ENCODE results near the gene RNF207. TPM values are rescaled to one million over a fixed set of nuclear protein-coding genes. Genes with fewer than 3 reads are reported as not detected.

Gene RNF207
- total RNA-seq, 1 experiment from 2014 or later = 9.2 TPM

DNA sequence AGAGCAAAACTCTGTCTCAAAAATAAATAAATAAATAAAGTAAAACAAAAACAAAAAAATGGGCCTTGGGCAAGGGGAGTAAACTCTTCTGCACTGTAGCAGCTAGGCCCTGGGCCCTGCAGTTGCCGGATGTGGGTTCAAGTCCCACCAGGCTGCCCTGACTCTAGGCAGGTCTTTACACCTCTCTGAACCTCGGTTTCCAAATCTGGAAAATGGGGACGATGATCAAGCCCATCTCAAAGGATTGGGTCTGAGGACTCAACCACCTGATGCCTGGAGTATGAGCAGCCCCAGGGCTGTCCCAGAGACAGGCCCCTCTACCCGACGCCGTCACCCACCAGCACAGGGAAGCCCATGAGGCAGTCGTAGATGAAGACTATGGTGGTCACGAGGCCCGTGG lies 47.5 kb downstream of the RNF207 start:
- H3K4me1 Mint-ChIP-seq = no peaks in the 10 kb centered on the region; the same call in 1 of the 2 replicates
- ATAC-seq = no peak
- POLR2A ChIA-PET = no interaction called here
- no peak overlapping the region for H3K4me3 Mint-ChIP-seq
- H3K9me3 Mint-ChIP-seq = no peaks in the 10 kb centered on the region
- DNase-seq (ENCODE audit: low spot score) = peak; percentile 6
- CTCF ChIA-PET = interaction anchor here (0.8 to 9.0 kb wide), 6 partner anchors 9 to 185 kb away, joined by 3 to 164 read pairs (median 6); partner anchors contain the start of gene GPR153
- peaks cover 37% of the 10 kb centered on the region for H3K27me3 Mint-ChIP-seq (ENCODE audit: low read depth)
- no peaks in the 10 kb centered on the region for H3K36me3 Mint-ChIP-seq
- H3K27ac Mint-ChIP-seq = no peak overlapping the region
- no peak for TF ChIP-seq FOXJ3 (CRISPR knock-in tag; IDR thresholded peaks at IDR 0.05; ENCODE audit: borderline replicate concordance)
- TF ChIP-seq, protein P1, sequence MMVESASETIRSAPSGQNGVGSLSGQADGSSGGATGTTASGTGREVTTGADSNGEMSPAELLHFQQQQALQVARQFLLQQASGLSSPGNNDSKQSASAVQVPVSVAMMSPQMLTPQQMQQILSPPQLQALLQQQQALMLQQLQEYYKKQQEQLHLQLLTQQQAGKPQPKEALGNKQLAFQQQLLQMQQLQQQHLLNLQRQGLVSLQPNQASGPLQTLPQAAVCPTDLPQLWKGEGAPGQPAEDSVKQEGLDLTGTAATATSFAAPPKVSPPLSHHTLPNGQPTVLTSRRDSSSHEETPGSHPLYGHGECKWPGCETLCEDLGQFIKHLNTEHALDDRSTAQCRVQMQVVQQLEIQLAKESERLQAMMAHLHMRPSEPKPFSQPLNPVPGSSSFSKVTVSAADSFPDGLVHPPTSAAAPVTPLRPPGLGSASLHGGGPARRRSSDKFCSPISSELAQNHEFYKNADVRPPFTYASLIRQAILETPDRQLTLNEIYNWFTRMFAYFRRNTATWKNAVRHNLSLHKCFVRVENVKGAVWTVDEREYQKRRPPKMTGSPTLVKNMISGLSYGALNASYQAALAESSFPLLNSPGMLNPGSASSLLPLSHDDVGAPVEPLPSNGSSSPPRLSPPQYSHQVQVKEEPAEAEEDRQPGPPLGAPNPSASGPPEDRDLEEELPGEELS (CRISPR knock-in tag; IDR thresholded peaks at IDR 0.05) = no peak
- no peak for TF ChIP-seq TEAD1 (CRISPR knock-in tag; IDR thresholded peaks at IDR 0.05)
- TF ChIP-seq, protein P2, sequence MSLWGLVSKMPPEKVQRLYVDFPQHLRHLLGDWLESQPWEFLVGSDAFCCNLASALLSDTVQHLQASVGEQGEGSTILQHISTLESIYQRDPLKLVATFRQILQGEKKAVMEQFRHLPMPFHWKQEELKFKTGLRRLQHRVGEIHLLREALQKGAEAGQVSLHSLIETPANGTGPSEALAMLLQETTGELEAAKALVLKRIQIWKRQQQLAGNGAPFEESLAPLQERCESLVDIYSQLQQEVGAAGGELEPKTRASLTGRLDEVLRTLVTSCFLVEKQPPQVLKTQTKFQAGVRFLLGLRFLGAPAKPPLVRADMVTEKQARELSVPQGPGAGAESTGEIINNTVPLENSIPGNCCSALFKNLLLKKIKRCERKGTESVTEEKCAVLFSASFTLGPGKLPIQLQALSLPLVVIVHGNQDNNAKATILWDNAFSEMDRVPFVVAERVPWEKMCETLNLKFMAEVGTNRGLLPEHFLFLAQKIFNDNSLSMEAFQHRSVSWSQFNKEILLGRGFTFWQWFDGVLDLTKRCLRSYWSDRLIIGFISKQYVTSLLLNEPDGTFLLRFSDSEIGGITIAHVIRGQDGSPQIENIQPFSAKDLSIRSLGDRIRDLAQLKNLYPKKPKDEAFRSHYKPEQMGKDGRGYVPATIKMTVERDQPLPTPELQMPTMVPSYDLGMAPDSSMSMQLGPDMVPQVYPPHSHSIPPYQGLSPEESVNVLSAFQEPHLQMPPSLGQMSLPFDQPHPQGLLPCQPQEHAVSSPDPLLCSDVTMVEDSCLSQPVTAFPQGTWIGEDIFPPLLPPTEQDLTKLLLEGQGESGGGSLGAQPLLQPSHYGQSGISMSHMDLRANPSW (CRISPR knock-in tag; conservative IDR thresholded peaks at IDR 0.05; ENCODE audit: low read depth) = no peak
- TF ChIP-seq, protein P3, sequence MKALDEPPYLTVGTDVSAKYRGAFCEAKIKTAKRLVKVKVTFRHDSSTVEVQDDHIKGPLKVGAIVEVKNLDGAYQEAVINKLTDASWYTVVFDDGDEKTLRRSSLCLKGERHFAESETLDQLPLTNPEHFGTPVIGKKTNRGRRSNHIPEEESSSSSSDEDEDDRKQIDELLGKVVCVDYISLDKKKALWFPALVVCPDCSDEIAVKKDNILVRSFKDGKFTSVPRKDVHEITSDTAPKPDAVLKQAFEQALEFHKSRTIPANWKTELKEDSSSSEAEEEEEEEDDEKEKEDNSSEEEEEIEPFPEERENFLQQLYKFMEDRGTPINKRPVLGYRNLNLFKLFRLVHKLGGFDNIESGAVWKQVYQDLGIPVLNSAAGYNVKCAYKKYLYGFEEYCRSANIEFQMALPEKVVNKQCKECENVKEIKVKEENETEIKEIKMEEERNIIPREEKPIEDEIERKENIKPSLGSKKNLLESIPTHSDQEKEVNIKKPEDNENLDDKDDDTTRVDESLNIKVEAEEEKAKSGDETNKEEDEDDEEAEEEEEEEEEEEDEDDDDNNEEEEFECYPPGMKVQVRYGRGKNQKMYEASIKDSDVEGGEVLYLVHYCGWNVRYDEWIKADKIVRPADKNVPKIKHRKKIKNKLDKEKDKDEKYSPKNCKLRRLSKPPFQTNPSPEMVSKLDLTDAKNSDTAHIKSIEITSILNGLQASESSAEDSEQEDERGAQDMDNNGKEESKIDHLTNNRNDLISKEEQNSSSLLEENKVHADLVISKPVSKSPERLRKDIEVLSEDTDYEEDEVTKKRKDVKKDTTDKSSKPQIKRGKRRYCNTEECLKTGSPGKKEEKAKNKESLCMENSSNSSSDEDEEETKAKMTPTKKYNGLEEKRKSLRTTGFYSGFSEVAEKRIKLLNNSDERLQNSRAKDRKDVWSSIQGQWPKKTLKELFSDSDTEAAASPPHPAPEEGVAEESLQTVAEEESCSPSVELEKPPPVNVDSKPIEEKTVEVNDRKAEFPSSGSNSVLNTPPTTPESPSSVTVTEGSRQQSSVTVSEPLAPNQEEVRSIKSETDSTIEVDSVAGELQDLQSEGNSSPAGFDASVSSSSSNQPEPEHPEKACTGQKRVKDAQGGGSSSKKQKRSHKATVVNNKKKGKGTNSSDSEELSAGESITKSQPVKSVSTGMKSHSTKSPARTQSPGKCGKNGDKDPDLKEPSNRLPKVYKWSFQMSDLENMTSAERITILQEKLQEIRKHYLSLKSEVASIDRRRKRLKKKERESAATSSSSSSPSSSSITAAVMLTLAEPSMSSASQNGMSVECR (CRISPR knock-in tag; IDR thresholded peaks at IDR 0.05; ENCODE audit: borderline replicate concordance) = no peak
- TF ChIP-seq, protein P4, sequence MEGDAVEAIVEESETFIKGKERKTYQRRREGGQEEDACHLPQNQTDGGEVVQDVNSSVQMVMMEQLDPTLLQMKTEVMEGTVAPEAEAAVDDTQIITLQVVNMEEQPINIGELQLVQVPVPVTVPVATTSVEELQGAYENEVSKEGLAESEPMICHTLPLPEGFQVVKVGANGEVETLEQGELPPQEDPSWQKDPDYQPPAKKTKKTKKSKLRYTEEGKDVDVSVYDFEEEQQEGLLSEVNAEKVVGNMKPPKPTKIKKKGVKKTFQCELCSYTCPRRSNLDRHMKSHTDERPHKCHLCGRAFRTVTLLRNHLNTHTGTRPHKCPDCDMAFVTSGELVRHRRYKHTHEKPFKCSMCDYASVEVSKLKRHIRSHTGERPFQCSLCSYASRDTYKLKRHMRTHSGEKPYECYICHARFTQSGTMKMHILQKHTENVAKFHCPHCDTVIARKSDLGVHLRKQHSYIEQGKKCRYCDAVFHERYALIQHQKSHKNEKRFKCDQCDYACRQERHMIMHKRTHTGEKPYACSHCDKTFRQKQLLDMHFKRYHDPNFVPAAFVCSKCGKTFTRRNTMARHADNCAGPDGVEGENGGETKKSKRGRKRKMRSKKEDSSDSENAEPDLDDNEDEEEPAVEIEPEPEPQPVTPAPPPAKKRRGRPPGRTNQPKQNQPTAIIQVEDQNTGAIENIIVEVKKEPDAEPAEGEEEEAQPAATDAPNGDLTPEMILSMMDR (IDR thresholded peaks at IDR 0.05) = no peak
- no peak for TF ChIP-seq MYBL2 (CRISPR knock-in tag; IDR thresholded peaks at IDR 0.05)
- TF ChIP-seq, protein P5, sequence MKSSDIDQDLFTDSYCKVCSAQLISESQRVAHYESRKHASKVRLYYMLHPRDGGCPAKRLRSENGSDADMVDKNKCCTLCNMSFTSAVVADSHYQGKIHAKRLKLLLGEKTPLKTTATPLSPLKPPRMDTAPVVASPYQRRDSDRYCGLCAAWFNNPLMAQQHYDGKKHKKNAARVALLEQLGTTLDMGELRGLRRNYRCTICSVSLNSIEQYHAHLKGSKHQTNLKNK (CRISPR knock-in tag; IDR thresholded peaks at IDR 0.05) = no peak
- TF ChIP-seq CREM (CRISPR knock-in tag; IDR thresholded peaks at IDR 0.05) = no peak
- no peak for TF ChIP-seq ZNF416 (CRISPR knock-in tag; IDR thresholded peaks at IDR 0.05)
- TF ChIP-seq, protein P6, sequence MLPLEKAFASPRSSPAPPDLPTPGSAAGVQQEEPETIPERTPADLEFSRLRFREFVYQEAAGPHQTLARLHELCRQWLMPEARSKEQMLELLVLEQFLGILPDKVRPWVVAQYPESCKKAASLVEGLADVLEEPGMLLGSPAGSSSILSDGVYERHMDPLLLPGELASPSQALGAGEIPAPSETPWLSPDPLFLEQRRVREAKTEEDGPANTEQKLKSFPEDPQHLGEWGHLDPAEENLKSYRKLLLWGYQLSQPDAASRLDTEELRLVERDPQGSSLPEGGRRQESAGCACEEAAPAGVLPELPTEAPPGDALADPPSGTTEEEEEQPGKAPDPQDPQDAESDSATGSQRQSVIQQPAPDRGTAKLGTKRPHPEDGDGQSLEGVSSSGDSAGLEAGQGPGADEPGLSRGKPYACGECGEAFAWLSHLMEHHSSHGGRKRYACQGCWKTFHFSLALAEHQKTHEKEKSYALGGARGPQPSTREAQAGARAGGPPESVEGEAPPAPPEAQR (CRISPR knock-in tag; IDR thresholded peaks at IDR 0.05) = no peak
- TF ChIP-seq, protein P7, sequence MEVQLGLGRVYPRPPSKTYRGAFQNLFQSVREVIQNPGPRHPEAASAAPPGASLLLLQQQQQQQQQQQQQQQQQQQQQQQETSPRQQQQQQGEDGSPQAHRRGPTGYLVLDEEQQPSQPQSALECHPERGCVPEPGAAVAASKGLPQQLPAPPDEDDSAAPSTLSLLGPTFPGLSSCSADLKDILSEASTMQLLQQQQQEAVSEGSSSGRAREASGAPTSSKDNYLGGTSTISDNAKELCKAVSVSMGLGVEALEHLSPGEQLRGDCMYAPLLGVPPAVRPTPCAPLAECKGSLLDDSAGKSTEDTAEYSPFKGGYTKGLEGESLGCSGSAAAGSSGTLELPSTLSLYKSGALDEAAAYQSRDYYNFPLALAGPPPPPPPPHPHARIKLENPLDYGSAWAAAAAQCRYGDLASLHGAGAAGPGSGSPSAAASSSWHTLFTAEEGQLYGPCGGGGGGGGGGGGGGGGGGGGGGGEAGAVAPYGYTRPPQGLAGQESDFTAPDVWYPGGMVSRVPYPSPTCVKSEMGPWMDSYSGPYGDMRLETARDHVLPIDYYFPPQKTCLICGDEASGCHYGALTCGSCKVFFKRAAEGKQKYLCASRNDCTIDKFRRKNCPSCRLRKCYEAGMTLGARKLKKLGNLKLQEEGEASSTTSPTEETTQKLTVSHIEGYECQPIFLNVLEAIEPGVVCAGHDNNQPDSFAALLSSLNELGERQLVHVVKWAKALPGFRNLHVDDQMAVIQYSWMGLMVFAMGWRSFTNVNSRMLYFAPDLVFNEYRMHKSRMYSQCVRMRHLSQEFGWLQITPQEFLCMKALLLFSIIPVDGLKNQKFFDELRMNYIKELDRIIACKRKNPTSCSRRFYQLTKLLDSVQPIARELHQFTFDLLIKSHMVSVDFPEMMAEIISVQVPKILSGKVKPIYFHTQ (CRISPR knock-in tag; IDR thresholded peaks at IDR 0.05) = no peak
- TF ChIP-seq, protein P8, sequence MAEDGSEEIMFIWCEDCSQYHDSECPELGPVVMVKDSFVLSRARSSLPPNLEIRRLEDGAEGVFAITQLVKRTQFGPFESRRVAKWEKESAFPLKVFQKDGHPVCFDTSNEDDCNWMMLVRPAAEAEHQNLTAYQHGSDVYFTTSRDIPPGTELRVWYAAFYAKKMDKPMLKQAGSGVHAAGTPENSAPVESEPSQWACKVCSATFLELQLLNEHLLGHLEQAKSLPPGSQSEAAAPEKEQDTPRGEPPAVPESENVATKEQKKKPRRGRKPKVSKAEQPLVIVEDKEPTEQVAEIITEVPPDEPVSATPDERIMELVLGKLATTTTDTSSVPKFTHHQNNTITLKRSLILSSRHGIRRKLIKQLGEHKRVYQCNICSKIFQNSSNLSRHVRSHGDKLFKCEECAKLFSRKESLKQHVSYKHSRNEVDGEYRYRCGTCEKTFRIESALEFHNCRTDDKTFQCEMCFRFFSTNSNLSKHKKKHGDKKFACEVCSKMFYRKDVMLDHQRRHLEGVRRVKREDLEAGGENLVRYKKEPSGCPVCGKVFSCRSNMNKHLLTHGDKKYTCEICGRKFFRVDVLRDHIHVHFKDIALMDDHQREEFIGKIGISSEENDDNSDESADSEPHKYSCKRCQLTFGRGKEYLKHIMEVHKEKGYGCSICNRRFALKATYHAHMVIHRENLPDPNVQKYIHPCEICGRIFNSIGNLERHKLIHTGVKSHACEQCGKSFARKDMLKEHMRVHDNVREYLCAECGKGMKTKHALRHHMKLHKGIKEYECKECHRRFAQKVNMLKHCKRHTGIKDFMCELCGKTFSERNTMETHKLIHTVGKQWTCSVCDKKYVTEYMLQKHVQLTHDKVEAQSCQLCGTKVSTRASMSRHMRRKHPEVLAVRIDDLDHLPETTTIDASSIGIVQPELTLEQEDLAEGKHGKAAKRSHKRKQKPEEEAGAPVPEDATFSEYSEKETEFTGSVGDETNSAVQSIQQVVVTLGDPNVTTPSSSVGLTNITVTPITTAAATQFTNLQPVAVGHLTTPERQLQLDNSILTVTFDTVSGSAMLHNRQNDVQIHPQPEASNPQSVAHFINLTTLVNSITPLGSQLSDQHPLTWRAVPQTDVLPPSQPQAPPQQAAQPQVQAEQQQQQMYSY (CRISPR knock-in tag; IDR thresholded peaks at IDR 0.05) = no peak
- TF ChIP-seq RELA (CRISPR knock-in tag; IDR thresholded peaks at IDR 0.05; ENCODE audit: borderline replicate concordance) = no peak
- no peak for TF ChIP-seq TEAD4 (CRISPR knock-in tag; IDR thresholded peaks at IDR 0.05)
- TF ChIP-seq NFE2L1 (CRISPR knock-in tag; IDR thresholded peaks at IDR 0.05) = no peak

Measured in WTC11 (cell line).